Measurements from ENCODE around the gene ADRA2A.

ADRA2A gene

GRCh38 chr10:111116762-111117445 lies 40.1 kb downstream of the ADRA2A start:
- no peak for TF ChIP-seq CTCF (IDR thresholded peaks at IDR 0.05)
- Histone ChIP-seq H3K27ac (no peak overlapping the region), H3K4me3 (no peak overlapping the region)
- DNase-seq (ENCODE audit: low spot score): peak; percentile 70

GRCh38 chr10:111117528-111118277 lies 40.9 kb downstream of the ADRA2A start:
- no peak overlapping the region for H3K27ac ChIP-seq
- TF ChIP-seq CTCF (IDR thresholded peaks at IDR 0.05): no peak
- peak; percentile 47 for DNase-seq (ENCODE audit: low spot score)
- no peak overlapping the region for H3K4me3 ChIP-seq

DNA sequence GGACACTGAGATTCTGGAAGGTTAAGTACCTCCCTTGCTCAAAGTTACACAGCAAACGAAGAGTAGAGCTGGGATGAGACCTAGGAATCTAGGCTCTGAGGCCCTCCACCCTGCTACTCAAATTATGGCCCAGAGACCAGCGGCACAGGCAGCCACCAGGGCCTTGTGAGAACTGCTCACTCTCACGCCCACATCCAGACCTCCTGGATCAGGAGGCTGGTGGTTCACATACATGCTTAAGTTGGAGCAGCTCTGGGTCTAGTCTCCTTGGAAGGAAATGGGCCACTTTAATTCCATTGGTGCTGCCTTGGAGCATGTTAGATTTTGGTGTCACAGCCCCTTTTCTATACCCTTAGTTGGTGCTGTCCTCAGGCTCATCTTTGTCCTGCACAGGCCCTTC lies 41.9 kb downstream of the ADRA2A start:
- H3K27ac ChIP-seq: no peak overlapping the region
- no peak for TF ChIP-seq CTCF (IDR thresholded peaks at IDR 0.05)
- DNase-seq (ENCODE audit: low spot score): peak; percentile 21
- no peak overlapping the region for H3K4me3 ChIP-seq

- no peak overlapping the region for H3K27ac ChIP-seq
- no peak overlapping the region for H3K4me3 ChIP-seq
- no peak for TF ChIP-seq CTCF (IDR thresholded peaks at IDR 0.05)
- peak; percentile 43 for DNase-seq (ENCODE audit: low spot score)
These were observed 42.8 kb downstream of the ADRA2A start for GRCh38 chr10:111119637-111120036.

- no peak for TF ChIP-seq CTCF (IDR thresholded peaks at IDR 0.05)
- DNase-seq (ENCODE audit: low spot score): peak; percentile 43
- no peak overlapping the region for H3K4me3 ChIP-seq
- H3K27ac ChIP-seq: no peak overlapping the region
These were observed 45.3 kb downstream of the ADRA2A start for GRCh38 chr10:111122127-111122526.

GRCh38 chr10:111123883-111124282 lies 47.1 kb downstream of the ADRA2A start:
- no peak for TF ChIP-seq CTCF (IDR thresholded peaks at IDR 0.05)
- DNase-seq (ENCODE audit: low spot score): no peak
- Histone ChIP-seq H3K27ac (no peak overlapping the region), H3K4me3 (no peak overlapping the region)

DNA sequence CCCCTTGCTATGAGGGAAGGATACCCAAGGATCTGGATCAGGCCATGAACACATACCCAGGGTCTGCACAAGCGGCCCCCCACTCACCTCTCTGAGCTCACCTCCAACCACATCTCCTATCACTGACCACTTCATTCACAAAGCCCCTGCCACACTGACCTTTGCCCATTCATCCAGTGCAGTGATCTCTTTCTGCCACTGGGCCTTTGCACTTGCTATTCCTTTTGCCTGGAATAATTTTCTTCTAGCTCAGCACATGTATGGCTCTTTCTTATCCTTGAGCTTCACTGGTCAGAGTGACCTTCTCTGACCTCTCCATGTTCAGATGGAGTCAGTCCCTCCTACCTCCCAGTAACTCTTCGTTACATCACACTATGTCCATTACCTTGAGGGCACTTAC lies 48.3 kb downstream of the ADRA2A start:
- DNase-seq (ENCODE audit: low spot score): peak; percentile 29
- Histone ChIP-seq H3K27ac (no peak overlapping the region), H3K4me3 (no peak overlapping the region)
- no peak for TF ChIP-seq CTCF (IDR thresholded peaks at IDR 0.05)

All from coronary artery (tissue), 2 donors.